Testis (tissue), 3 donors: ENCODE measurements around the gene COL9A3. TPM values are rescaled to one million over a fixed set of nuclear protein-coding genes. Genes with fewer than 3 reads are reported as not detected.

Experiments used
- DNase-seq: peaks from one replicate; pipeline ENCODE4 v3.0.0-alpha.2; 2019
- H3K27ac ChIP-seq, 2 donors: fragments of 200-600 bp; sonication (generic); one replicate each; pipeline ENCODE4 v1.5.1; 2019
- H3K27me3 ChIP-seq: fragments of 200-600 bp; sonication (generic); one replicate; pipeline ENCODE4 v1.5.1; 2019
- H3K36me3 ChIP-seq: fragments of 200-600 bp; sonication (generic); one replicate; pipeline ENCODE4 v1.5.1; 2017; ENCODE audit warnings: low read depth; ENCODE audit errors: missing control alignments
- H3K4me1 ChIP-seq: fragments of 200-600 bp; sonication (generic); one replicate; pipeline ENCODE4 v1.5.1; 2019
- H3K4me3 ChIP-seq, 2 donors: fragments of 200-600 bp; sonication (generic); one replicate each; pipeline ENCODE4 v1.5.1; 2017 to 2019
- H3K9me3 ChIP-seq: fragments of 200-600 bp; sonication (generic); one replicate; pipeline ENCODE4 v1.5.1; 2017
- CTCF ChIP-seq, 3 experiments: fragments of 450-650 bp in 2 of 3; fragments of 200-600 bp in 1 of 3; sonication (generic) in 1 of 3; IDR thresholded peaks; one replicate each; pipeline ENCODE4 v1.5.1; 2016 to 2019; ENCODE audit warnings: antibody characterized with exemption in 3 of 3, mild to moderate bottlenecking in 2 of 3, moderate library complexity in 1 of 3
- POLR2A ChIP-seq: fragments of 450-650 bp; IDR thresholded peaks from one replicate; pipeline ENCODE4 v1.6.1; 2017; ENCODE audit warnings: antibody characterized with exemption, mild to moderate bottlenecking, moderate library complexity
- WGBS, 2 donors: methylation state at CpG; one replicate each; pipeline ENCODE4 v1.1.5; 2018; 5-methylcytosine and 5-hydroxymethylcytosine counted together
- intact Hi-C: fragments of 100-400 bp; cut with DNase I; formaldehyde crosslinking; loops from one replicate; pipeline ENCODE4 v1.15.1; 2023; ENCODE audit warnings: low total_unique reads
- polyA plus RNA-seq: library from polyadenylated mRNA; stranded (reverse); fragments of 350-450 nt; fragmentation: Illumina TruSeq; extraction: RNeasy Lipid Tissue Mini Kit (QIAGEN cat#74804); gene quantifications from one replicate; pipeline ENCODE4 v1.2.3, GENCODE V29; 2014; ENCODE audit warnings: low read depth, low replicate concordance; ENCODE audit not compliant: insufficient read depth
- total RNA-seq, 2 donors: library from RNA; depleted of rRNA; stranded (reverse); fragments of >200 nt; gene quantifications; one replicate each; pipeline ENCODE4 v1.2.3, GENCODE V29; 2016

COL9A3 gene
- total and polyA plus RNA-seq, 3 donors from 2014 or later, result 19.1 to 50.6 (median 21.3) TPM

- Histone ChIP-seq H3K36me3 (no peaks in the 10 kb centered on the region), H3K27me3 (no peaks in the 10 kb centered on the region), H3K27ac (peak overlapping the region in 1 of 2 donors; percentile 41), H3K4me3 (peak overlapping the region; percentile 27 to 55), H3K9me3 (no peaks in the 10 kb centered on the region), H3K4me1 (peaks cover 8% of the 10 kb centered on the region)
- intact Hi-C loops, result no loop called here
- 2% methylated on average over 68 of the region's 129 CpGs; no CpG with 5 or more reads in 1 of the 2 donors for WGBS, 2 donors
- no peak for DNase-seq
- TF ChIP-seq CTCF (IDR thresholded peaks at IDR 0.05) (no peak), POLR2A (no peak)
These were observed 44.3 kb downstream of the COL9A3 start for GRCh38 chr20:62860924-62861691.

GRCh38 chr20:62861726-62862336, 45.0 kb downstream of the COL9A3 start, which contains the start of gene TCFL5:
TSS of gene TCFL5 (minus strand) at chr20:62861822. CDS start at chr20:62861670, 152 bp downstream.
- TF ChIP-seq CTCF (IDR thresholded peaks at IDR 0.05) (no peak), POLR2A (no peak)
- intact Hi-C loops, result no loop called here
- WGBS, 2 donors, result 16 to 65% methylated on average over 4 to 24 of the region's 70 CpGs

GRCh38 chr20:62864207-62864606, 47.4 kb downstream of the COL9A3 start:
- Histone ChIP-seq H3K36me3 (no peaks in the 10 kb centered on the region), H3K27me3 (no peaks in the 10 kb centered on the region), H3K4me1 (peaks cover 8% of the 10 kb centered on the region), H3K9me3 (no peaks in the 10 kb centered on the region), H3K27ac (no peak overlapping the region), H3K4me3 (no peak overlapping the region)
- 88 to 90% methylated on average over 7 of the region's 7 CpGs for WGBS, 2 donors
- TF ChIP-seq CTCF (IDR thresholded peaks at IDR 0.05) (no peak), POLR2A (no peak)
- DNase-seq, result no peak
- intact Hi-C loops, result no loop called here

More at GRCh38 chr20:62861726-62862336, 45.0 kb downstream of the COL9A3 start, which contains the start of gene TCFL5:
- peak; percentile 91 for DNase-seq
- Histone ChIP-seq H3K9me3 (no peaks in the 10 kb centered on the region), H3K36me3 (no peaks in the 10 kb centered on the region), H3K27ac (peak within 1 kb of the TSS in 1 of 2 donors; percentile 48), H3K4me1 (peaks cover 8% of the 10 kb centered on the region), H3K4me3 (peak within 1 kb of the TSS; percentile 41 to 55), H3K27me3 (no peaks in the 10 kb centered on the region)

GRCh38 chr20:62872184-62872847, 55.5 kb downstream of the COL9A3 start:
- 90 to 93% methylated on average over 18 of the region's 18 CpGs for WGBS, 2 donors

More at GRCh38 chr20:62872184-62872847, 55.5 kb downstream of the COL9A3 start:
- Histone ChIP-seq H3K27ac (no peak overlapping the region), H3K4me1 (peaks cover 15% of the 10 kb centered on the region), H3K27me3 (no peaks in the 10 kb centered on the region), H3K36me3 (no peaks in the 10 kb centered on the region), H3K4me3 (no peak overlapping the region), H3K9me3 (no peaks in the 10 kb centered on the region)
- intact Hi-C loops, result no loop called here
- no peak for DNase-seq
- TF ChIP-seq CTCF (IDR thresholded peaks at IDR 0.05), result no peak
- no peak for TF ChIP-seq POLR2A
